GM18520 (cell line): Measurements from ENCODE around the gene COX4I2.
A peak's percentile ranks its signal among the peaks of the same experiment; 100 is the strongest.
"Not testable (repeated sequence)": the region's sequence is repeated elsewhere in the genome, so short reads cannot be mapped to it uniquely, and the experiment has no call there.

Source experiments
- ATAC-seq: cut with Tn5 transposase; IDR thresholded peaks from one replicate; pipeline ENCODE4 v1.9.1; 2021; ENCODE audit not compliant: unreplicated experiment

COX4I2 gene

DNA sequence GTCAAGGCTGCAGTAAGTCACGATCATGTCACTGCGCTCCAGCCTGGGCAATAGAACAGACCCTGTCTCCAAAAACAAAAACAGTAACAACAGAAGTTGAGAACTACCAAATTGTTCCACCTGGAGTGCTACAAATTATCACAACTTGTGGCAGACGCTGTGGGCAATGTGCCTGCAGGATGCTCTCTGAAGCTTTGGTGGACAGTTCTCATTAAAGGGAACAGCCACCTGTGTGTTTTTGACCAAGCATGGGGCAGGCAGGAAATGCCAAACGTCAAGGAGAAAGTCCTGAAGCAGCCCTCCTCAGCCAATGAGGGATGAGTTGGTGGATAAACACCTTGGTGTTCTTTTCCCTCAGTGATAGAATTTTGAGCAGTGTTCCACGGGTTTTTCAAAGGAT is 15.8 kb downstream of the COX4I2 start:
- ATAC-seq, result no peak

DNA sequence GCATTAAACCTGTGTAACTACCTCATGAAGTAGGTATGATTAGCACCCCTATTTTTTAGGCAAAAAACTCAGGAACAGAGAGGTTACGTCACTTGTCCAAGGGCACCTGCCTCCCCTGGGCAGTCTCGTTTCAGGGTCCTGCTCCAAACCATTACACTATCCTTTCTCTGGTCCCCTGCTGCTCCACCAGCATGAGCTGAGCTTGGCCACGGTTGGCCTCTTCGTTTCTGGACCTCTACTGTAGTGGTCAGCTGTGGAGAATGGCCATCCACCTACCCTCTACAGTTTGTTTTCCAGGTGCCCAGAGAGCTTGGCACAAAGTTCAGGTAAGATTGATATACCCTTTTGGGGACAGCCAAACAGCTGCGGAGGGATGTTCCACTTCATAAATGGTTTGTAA is 16.8 kb downstream of the COX4I2 start:
- no peak for ATAC-seq

DNA sequence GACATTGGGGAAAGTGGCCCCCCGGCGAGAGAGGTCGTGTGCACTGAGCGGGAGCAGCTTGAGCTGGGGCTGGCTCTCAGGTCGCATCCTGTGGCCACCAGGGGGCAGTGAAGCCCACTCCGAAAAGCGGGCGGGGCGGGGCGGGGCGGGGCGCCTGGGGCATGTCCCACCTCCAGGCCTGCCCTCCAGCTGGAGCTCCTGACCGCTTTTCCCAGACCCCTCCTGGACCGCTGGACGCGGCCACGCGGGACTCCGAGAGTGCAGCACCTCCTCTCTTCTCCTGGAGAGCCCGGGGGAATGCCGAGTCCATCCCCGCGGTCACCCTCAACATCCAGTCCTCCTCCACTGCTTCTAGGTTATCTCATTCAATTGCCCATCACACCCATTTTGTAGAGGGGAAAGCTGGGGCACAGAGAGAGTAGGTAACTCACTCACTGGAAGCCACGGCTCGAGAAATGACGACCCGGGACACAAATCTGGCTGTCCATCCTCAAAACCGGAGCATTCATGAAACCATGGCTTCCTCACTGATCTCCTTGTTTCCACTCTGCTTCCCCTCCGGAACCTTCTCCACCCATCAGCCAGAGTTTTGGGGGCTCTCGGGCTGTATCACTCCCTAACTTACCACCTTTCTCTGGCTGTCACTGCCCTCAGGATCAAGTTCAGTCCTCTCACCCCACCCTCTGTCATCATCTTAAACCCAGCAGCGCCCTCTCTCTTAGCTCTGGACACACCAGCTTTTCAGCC is 24.1 kb downstream of the COX4I2 start:
- ATAC-seq, result no peak

DNA sequence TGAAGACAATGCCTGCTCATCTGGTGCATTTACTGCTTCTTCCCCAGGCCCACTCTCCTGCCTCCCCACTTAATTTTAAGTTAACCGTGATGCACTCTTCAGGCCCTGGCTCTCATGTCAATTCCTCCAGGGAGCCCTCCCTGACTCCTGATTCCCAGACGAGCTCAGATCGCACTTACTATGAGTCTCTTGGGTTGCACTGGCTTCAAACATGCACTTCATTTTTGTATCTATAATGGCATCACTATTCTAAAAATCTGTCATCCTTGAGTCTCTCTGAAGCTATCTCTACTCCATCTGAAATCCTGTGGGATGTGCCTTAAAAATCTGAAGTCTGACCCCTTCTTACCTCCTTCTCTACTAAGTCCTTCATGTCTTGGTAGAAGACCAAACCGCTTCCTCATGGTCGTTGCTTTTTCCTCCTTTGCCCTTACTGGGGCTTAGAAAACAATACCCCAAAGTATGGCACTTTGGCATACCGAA is 24.7 kb downstream of the COX4I2 start:
- ATAC-seq, result no peak

DNA sequence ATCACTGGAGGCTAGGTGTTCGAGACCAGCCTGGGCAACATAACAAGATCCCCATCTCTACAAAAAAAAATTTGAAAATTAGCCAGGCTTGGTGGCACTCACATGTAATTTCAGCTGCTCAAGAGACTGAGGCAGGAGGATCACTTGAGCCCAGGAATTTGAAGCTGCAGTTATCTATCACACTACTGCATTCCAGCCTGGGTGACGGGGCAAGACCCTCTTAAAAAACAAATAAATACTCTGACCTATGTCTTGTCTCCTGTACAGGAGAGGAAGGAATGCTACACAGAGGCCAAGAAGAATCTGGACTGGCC is 25.8 kb downstream of the COX4I2 start:
- ATAC-seq, result no peak

DNA sequence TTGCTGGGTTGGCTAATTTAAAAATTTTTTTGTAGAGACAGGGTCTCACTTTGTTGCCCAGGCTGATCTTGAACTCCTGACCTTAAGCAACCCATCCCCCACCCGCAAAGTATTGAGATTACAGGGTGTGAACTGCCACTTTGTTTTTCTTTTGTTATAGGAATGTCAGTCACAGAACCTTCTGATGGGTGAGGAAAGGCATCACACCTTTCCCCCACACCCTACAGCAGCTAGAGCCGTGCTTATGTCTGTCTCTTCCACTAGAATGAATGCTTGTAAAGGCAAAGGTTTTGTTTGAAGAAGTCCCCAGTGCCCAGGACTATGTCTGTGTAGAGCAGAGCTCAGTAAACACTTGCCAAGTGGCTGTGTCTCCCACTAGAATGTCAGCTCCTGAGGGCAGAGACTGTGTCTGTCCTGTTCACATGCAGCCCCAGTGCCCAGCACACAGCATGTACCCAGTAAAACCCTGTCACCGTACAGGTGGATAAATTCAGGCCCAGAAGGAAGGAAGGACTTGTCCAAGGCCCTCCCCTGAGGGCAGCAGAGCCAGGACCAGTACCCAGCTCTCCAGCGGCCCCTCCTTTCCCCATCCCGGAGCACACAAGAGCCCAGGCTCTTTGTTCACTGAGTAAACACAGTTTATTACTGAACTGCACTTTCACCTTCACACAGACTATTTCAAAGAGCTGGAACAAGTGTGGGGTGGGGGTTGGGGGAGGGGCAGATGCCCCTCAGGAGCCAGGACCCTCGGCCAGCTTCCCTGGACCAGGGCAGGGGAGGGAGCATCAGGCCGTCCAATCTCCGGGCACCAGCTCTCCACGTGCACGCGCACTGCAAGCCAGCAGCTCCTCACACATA is 26.4 kb downstream of the COX4I2 start:
- no peak for ATAC-seq

DNA sequence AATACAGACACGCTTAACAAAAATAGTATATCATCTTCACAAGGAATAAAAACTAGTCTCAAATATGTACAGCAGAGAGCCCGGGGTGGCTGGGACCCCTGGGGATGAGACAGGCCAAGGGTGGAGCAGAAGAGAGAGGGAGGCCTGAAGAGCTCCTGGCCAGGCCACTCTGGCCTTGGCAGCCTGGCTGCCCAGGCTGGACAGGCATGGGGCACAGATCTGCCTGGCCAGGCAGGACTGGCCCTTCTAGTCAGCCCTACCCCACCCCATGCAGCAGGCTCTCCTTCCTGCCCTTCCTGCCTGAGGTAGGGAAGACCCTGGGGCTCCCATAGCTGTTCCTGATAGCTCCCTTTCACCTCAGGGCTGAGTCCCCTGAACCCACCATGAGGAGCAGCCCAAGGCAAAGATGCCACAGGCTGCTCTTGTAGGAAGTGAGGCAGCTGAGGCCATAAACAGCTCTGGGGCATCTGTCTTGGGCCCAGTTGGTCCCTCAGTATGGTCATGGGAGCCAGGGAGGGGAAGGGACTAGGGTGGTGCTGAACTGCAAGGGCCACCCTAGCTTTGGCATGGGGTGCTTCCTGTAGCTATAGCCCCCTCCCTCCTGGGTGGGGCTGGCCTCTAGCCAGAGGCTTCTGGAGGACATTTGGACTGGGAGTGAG is 27.1 kb downstream of the COX4I2 start:
- ATAC-seq, result no peak

DNA sequence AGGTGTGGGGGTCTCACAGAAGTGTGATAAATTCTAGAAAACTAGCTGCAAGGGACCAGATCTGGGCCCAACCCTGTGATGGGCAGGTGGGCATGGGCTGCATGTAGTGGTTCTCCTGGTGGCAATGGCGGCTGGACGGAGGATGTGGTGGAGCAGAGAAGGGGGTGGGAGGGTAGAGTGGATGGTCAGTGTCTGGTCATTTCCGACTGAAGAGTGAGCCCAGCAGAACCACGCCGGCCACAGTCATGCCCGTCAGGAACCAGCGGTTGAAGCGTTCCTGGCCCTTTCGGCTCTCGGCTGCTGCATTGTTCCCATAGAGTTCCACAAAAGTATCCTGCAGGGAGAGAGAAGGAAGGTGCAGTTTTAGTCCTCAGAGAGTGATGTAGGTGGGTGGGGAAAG is 28.0 kb downstream of the COX4I2 start:
- ATAC-seq, result no peak

DNA sequence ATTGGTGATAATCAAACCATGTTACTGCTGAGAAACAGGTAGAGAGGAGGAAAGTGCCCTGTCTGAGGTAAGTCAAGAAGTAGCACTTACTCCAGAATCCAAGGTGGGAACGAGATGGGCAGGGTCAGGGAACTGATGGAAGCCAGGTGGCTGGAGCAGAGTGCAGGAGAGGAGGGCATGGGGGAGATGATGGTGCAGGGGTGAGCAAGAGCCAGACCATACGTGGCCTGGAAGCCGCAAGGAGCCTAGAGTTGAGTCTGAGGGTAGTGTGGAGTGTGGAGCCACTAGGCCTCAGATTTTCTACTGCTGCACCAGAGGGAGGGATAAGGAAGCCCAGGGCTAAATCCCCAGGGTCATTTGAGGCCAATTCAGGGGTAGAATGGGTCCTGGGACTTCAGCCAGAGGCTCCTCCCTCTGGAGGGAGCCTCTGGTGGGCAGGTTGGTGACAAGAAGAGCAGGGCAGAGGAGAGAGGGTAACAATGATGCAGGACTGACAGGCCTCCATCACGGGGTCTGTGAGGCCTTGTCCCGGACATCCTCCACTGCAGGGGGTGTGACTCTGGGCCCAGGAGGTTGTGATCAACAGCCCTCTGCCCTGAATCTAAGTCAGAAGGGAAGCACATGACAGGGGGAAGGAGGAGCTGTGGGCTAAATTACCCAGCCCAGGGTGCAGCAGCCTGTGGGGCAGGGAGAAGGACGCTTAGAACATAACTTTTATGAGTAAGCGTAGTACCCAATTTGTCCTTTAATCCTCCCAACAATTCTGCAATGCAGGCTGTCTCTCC is 28.7 kb downstream of the COX4I2 start:
- ATAC-seq, result no peak

DNA sequence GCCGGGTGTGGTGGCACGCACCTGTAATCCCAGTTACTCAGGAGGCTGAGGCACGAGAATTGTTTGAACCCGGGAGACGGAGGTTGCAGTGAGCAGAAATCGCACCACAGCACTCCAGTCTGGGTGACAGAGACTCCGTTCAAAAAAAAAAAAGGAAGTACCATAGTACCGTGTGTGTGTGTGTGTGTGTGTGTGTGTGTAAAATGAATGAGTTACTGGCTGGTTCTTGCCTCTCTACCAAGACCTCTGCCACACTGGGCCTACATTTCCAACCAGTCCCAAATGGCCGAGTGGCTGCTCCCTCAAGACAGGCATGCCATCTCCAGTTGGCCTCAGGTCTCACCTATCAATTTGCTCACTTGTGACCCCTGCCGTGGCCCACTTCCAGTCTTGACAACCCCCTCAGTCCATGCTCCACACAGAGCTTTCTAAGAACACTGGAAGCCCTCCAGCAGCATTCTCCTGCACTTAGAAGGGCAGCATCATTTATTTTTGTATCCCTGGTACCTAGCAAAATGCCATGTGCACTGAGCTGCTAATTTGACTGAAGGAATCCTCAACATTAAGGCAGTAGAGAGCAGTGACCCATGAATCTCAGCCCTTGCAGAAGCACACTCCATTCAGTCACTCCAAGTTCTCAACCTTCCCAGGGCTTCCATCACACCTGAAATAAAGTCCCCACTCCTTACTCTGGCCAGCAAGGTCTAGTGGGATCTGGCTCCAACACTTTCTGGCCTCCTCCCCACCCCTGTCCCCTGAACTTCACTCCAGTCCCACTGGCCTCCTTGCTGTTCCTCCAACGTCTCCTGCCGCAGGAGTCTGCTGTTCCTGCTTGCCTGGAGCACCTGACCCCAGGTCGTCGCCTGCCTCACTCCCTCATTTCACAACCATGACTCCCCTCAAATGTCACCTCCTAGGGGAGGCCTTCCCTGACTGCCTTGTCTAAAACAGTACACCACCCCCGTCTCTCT is 29.9 kb downstream of the COX4I2 start:
- no peak for ATAC-seq

DNA sequence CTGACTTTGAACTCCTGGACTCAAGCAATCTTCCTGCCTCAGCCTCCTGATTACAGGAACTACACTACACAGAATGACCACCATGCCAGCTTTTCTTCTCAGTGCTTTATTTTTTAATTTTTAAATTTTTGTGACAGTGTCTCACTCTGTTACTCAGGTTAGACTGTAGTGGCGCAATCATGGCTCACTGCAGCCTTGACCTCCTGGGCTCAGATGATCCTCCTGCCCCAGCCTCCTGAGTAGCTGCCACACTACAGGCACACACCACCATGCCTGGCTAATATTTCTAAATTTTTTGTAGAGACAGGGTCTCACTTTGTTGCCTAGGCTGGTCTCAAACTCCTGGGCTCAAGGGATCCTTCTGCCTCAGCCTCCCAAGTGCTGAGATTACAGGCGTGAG is 31.2 kb downstream of the COX4I2 start:
- not testable (repeated sequence) for ATAC-seq

DNA sequence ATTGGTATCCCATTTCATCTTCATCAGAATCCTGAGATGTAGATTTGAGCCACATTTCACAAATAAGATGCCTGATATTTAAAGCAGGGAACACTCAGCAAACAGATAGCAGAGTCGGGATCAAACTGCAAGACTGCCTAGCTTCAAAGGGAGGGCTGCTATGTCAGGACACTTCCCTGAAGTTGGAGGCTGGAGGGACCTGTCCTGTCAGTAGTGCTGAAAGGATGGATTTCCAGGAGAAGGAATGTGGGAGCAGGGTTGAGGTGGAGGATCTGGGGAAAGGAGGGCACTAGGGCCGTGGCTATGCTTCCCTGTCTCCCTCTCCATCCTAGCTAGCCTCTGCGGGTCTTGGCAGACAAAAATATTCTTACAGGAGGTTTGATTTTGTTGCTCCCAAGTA is 32.2 kb downstream of the COX4I2 start:
- no peak for ATAC-seq

DNA sequence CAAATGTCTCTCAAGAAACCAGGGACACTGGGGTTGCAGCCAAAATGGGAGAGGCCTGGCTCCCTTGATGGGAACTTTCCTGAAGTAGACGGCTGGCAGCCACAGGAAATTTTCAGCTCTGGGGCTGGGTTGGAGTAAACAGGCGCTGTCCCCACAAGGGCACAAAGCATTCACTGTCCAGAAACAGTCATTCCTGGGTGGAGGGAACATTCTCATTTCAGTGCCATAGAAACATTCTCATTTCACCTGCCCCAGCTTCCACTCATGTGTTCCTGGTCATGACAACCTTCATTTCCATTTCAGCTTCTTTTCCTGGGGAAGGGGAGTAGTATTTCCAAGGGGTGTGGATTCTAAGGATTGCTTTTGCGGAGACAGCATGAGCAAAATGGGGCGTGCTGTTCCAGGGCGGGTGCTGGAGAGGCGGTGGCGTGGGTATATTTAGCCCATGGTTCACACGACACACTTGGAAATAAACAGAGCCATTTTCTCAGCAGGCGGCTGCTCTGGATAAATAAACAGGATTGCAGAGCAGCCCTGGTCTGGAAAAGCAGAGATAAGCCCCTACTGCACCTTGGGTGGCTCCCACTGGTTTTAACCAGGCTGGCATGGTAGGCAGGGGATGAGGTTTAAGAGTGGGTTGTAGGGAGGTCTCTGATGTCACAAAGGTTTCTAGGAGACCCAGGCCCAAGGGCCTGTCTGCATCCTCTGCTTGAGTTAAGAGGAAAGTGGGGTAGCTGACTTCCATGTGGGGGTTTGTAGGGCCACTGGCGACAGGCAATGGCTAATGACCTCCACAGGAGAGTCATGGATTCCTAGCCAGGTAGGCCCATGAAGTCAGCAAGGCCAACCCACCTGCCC is 32.9 kb downstream of the COX4I2 start:
- no peak for ATAC-seq

DNA sequence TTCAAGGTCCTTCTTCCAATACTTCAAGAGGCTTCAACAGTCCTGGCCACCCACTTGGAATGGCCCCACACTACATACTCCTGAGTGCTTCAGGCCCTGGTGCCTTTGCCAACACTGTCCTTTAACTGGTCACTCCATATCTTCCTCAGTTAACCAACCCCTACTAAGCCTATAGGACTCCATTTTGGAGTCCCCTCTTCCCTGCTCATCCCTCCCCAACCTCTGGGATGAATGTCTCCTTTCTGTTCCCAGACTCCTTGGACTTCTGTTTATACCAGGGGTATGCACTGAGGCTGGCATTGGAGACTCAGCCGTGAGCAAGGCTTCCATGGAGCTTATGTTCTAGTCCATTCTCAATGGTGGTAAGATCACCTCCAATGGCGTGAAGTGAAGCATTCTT is 33.6 kb downstream of the COX4I2 start:
- ATAC-seq, result no peak

DNA sequence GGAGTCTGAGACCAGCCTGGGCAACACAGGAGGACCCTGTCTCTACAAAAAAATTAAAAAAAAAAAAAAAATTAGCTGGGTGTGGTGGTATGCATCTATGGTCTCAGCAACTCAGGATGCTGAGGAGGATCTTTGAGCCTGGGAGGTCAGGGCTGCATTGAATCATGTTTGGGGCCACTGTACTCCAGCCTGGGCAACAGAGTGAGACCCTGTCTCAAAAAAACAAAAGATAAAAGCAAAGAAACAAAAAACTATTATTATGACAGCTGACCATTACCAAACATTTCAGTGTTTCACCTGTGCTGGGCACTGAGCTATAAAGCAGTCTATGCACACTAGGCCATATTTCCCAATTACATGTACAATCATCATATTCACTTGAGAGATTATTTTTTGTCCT is 35.7 kb downstream of the COX4I2 start:
- no peak for ATAC-seq

DNA sequence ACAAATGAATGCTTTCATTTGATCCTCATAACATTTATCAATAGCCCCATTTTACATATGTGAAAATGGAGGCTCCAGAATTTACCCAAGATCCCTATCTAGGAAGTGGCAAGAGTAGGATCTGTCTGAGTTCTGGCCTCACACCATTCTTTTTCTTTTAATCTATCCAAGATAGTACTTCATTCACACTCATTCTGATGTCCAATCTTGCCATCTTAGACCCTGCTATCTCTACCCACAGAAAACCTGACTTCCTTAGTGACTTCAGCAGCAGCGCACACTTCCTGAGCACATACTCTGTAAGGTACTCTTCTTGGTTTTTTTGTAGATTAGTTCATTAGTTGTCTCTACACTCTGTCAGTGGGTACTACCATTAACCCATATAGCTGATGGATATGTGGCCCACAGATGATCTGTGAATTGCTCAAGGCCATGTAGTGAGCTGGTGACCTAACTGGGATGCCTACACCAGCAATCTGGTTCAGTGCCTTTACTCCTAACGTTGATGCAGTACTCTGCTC is 36.3 kb downstream of the COX4I2 start:
- no peak for ATAC-seq

DNA sequence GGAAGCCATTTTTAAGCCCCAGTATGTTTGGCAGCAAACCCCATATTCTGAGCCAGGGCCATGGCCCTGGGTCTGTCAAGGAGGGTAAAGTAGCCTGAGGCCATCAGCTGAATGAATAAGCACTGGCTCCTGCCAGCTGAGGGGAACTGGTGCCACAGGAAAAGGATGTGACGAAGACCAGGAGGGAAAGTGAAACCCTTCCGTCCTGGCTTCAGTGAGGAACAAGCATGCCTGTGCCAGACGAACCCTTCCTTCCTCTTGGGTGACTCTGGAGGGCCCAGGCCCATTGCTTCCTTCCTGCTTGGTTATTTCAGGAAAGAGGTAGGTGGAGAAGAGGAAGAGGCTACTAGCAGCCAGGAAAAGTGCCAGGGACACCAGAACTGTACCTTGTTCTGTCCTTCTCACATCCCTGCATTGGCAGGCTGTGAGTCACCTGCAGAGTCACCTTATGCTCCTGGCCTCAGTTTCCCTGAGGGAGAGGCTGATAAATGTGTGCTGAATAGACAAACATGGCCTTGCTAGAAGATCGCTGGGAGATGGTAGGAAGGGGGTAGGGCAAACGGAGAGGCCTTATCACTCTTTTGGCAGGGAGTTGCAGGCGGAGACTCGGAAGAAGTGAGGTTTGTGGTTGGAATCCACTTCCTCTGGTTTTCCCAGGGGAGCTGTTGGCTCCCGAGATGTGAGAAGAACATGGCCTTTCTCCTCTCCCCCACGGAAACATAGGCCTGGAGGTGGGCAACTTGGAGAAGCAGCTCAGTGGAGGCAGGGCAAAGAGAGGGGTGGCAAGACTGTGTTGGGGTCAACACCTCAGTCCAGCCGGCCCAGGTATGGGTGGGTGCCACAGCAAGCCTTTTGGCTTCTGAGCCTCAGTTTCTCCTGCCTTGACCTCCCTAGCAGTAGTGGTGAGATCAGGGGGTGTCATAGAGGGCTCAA is 37.4 kb downstream of the COX4I2 start:
- ATAC-seq, result peak; percentile 48
